GM19372 (cell line): Measurements from ENCODE around the gene CIBAR2.

Source experiments
- ATAC-seq: cut with Tn5 transposase; IDR thresholded peaks from one replicate; pipeline ENCODE4 v1.9.1; 2021; ENCODE audit warnings: mild to moderate bottlenecking, low read depth, moderate library complexity; ENCODE audit not compliant: unreplicated experiment

CIBAR2 gene

GRCh38 chr16:85104821-85105391, 7.4 kb downstream of the CIBAR2 start:
- ATAC-seq = no peak

GRCh38 chr16:85104147-85104546, 8.1 kb downstream of the CIBAR2 start:
- no peak for ATAC-seq

GRCh38 chr16:85103114-85104079, 8.9 kb downstream of the CIBAR2 start:
- no peak for ATAC-seq

- no peak for ATAC-seq
Measured at GRCh38 chr16:85101956-85102630, 10.2 kb downstream of the CIBAR2 start.

DNA sequence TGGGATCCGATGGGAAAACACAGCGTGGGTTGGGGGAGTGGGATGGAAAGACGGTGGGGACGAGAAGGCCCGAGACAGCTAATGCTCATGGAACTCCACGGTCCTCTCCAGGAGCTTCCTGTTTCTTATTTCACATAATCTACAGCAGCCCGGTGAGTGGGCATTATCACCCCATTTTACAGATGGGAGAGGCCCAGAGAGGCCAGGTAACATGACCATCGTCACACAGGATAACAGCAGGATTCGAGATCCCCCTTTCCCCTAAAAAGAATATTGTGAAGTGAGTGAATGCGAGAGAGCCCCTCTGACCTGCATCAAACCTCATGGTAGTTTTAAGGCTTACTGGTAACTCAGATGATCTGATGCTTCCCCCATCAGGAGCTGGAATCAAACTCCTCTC, 12.0 kb downstream of the CIBAR2 start:
- no peak for ATAC-seq

DNA sequence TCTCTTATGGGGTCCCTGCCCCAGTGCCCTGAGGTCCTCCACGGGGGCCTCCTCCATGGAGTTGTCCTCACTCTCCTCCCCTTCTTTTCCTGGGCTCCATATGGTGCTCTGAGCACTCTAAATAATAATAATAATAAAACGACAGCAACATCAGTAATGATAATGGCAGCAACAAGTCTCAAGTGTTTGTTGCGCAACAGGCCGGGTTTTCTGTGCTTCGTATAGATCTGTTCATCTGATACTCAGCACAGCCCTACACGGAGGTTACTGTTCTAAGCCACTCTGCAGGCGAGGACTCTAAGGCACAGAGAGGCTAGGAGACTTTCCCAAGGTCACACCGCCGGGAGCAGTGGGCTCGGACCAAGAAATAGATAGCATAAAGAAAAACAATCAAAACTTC, 13.7 kb downstream of the CIBAR2 start:
- ATAC-seq = no peak

DNA sequence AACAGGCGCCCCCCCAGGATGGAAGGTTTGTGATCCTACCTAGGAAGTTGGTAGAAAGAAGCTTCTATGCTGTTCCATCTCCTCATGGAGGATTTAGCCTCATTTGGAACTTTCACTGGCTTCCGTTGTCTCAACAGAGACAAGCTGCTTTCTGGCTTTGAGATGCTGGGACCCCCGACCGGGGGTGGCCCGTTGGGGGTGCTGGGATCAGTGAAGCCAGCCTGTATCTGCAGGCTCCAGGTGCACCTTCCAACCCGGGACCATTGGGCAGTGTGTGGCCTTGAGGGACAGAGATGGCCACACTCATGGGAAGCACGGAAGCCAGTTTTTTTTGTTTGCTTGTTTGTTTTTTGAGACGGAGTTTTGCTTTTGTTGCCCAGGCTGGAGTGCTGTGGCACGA, 15.4 kb downstream of the CIBAR2 start:
- no peak for ATAC-seq

DNA sequence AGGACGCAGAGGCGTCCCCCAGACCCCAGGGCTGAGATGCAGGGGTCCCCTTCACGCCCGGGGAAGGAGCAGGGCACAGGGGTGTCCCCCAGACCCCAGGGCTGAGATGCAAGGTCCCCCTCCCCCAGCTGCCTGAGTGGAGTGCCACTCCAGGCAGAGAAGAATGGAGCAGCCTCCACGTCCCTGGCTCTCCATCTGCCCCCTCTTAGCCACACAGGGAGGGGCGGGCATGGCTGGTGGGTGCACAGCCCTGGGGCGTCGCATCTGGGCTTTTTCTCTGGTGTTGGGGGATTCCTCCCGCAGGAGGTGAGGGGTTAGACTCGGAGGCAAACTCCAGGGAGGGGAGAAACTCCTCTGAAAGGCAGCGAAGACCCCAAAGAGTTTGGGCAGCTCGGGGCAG, 17.5 kb downstream of the CIBAR2 start:
- ATAC-seq = no peak

DNA sequence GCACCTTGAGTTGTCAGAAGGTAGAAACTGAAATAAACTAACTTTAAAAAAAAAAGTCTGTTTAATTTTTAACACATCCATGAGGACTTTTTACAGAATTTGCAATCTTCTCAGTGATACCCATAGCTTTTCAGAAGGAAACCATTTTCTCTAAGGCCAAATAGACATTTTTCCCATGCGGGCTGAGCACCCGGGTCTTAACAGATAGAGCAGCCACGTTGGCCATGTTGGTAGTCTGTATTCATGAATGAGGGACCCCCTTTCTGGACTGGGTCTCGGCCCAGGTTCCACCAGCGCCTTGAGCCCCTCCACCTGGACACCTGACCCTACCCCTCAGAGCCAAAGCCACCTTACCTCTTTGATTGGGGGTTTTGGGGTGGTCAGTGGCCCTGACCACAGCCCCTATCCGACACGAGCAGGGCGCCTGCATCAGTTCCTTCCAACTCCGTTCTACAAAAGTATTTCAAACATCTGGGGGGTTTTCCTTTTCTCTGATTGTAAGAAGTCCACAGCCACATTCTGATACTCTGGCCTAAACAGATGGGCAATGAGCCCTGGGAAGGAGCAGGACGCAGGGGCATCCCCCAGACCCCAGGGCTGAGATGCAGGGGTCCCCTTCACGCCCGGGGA, 18.0 kb downstream of the CIBAR2 start:
- ATAC-seq = no peak

DNA sequence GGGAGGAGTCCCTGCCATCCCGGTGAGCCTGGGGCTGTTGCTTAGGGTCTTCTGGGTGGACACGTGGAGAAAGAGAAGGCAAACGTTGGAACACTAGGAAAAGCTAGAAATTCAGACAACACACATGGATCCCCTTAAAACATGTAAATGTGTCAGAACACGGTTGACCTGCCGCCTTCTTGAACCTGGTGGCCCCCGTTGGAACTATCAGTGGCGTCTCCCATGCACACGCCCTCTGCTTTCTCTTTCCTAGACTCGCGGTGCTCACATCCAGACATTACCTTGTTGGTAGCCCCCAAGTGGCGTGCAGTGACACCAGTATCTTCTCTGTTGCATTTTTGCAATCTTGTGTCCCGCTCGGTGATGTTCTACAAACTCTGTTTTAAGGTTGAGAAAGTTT, 18.6 kb downstream of the CIBAR2 start:
- no peak for ATAC-seq

DNA sequence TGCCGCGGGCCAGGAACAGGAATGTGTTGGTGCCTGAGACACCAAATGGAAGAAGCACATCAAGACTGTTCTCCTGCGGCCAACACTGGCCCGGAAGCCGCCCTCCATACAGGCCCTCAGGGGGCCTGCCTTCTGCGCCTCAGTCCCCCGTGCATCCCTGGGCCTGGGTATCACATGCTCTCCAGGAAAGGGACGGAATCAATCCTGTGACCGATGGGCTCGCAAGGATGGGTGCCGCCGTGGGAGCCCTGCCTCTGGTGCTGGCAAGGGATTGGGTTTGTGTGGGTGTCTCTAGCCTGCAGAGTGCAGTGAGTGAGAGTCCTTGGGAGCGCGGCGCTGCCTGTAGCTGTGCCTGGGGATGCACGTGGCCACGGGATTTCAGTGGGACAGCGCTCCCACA, 19.4 kb downstream of the CIBAR2 start:
- no peak for ATAC-seq

DNA sequence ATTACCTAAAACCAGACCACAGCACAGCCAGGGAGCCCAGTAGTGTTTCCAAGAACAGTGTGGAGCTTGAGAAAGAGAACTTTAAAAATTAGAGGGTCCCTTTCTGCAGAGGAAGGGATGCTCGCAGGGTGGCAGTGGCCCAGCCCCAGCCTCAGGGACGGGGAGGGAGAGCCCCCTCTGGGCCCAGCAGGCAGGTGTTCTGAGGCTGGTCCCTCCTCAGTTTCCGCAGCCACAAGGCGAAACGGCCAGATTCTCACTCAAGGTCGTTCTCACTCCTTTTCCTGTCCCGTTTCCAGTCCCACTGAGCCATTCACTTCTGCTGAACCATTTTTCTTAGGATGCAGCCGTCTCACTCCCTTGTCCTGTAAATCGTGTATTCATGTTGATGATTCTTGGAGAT, 20.0 kb downstream of the CIBAR2 start:
- ATAC-seq = no peak

GRCh38 chr16:85091522-85091910, 20.8 kb downstream of the CIBAR2 start:
- no peak for ATAC-seq

GRCh38 chr16:85090873-85091521, 21.3 kb downstream of the CIBAR2 start:
- no peak for ATAC-seq

GRCh38 chr16:85090181-85090580, 22.1 kb downstream of the CIBAR2 start:
- no peak for ATAC-seq

- ATAC-seq = no peak
Measured at GRCh38 chr16:85089525-85089924, 22.7 kb downstream of the CIBAR2 start.

GRCh38 chr16:85088570-85089199, 23.6 kb downstream of the CIBAR2 start:
- ATAC-seq = no peak

DNA sequence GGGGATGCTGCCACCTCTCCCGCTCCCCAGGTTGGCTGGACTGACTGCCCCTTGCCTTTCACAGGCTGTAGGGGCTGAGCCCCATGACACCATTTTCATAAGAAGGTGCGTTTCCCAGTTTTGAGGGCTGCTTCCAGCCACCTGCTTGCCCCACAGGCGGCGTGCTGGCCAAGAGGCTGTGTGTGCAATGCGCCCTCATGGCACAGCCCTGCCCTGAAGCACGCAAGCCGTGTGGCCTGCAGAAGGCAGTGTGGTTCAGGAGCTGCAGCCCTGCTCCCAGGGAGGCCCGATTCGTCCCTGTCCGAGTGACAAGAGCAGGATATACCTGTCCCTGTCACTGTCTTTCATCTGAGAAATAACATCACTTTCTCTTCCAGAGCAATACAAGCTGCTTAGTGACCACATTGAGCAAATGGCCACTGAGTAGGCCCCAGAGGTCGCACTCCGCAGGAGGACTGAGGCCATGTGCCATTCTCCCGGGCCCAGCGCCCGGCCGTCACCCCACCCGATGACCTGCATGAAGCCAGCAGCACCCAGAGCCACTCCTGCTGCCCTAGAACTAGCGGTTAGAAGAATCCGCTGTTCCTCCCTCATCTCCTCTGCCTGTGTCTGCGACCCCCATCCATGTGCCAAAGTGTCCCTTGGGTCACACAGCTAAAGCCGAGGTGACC, 24.2 kb downstream of the CIBAR2 start:
- no peak for ATAC-seq
